Measurements from ENCODE around the gene SEC61B. TPM values are rescaled to one million over a fixed set of nuclear protein-coding genes. Genes with fewer than 3 reads are reported as not detected.
"Not testable (repeated sequence)": the region's sequence is repeated elsewhere in the genome, so short reads cannot be mapped to it uniquely, and the experiment has no call there.

Gene SEC61B
- total RNA-seq, 1 experiment from 2014 or later: 101 TPM

GRCh38 chr9:99193466-99193821 lies 28.6 kb upstream of the SEC61B start:
- no peak overlapping the region for H3K4me3 Mint-ChIP-seq (ENCODE audit: low read depth, unreplicated experiment)
- intact Hi-C loops (cut with micrococcal nuclease; ENCODE audit: unreplicated experiment): no loop called here
- peaks cover 94% of the 10 kb centered on the region for H3K27me3 Mint-ChIP-seq (ENCODE audit: unreplicated experiment)
- H3K4me1 Mint-ChIP-seq (ENCODE audit: low read depth, unreplicated experiment): no peaks in the 10 kb centered on the region
- H3K27ac Mint-ChIP-seq (ENCODE audit: unreplicated experiment): no peak overlapping the region
- no peak for TF ChIP-seq CTCF (IDR thresholded peaks at IDR 0.05; ENCODE audit: unreplicated experiment)
- CTCF ChIA-PET: no interaction called here
- H3K36me3 Mint-ChIP-seq (ENCODE audit: insufficient read depth, unreplicated experiment): no peaks in the 10 kb centered on the region
- DNase-seq: no peak
- no peaks in the 10 kb centered on the region for H3K9me3 Mint-ChIP-seq (ENCODE audit: low read depth, unreplicated experiment)
- no TSS peak for BruUV-seq (replicated peaks)

GRCh38 chr9:99196484-99196883 lies 25.6 kb upstream of the SEC61B start:
- H3K36me3 Mint-ChIP-seq (ENCODE audit: insufficient read depth, unreplicated experiment); intact Hi-C loops (cut with micrococcal nuclease; ENCODE audit: unreplicated experiment); BruUV-seq (replicated peaks); DNase-seq; H3K9me3 Mint-ChIP-seq (ENCODE audit: low read depth, unreplicated experiment); CTCF ChIA-PET; H3K27ac Mint-ChIP-seq (ENCODE audit: unreplicated experiment); H3K4me3 Mint-ChIP-seq (ENCODE audit: low read depth, unreplicated experiment); H3K4me1 Mint-ChIP-seq (ENCODE audit: low read depth, unreplicated experiment): not testable (repeated sequence)
- peaks cover 86% of the 10 kb centered on the region for H3K27me3 Mint-ChIP-seq (ENCODE audit: unreplicated experiment)

- no peak for TF ChIP-seq CTCF (IDR thresholded peaks at IDR 0.05; ENCODE audit: unreplicated experiment)
- CTCF ChIA-PET: no interaction called here
- no TSS peak for BruUV-seq (replicated peaks)
- H3K9me3 Mint-ChIP-seq (ENCODE audit: low read depth, unreplicated experiment): no peaks in the 10 kb centered on the region
- no peak overlapping the region for H3K27ac Mint-ChIP-seq (ENCODE audit: unreplicated experiment)
- H3K4me3 Mint-ChIP-seq (ENCODE audit: low read depth, unreplicated experiment): no peak overlapping the region
- no peak for DNase-seq
- no peaks in the 10 kb centered on the region for H3K36me3 Mint-ChIP-seq (ENCODE audit: insufficient read depth, unreplicated experiment)
- intact Hi-C loops (cut with micrococcal nuclease; ENCODE audit: unreplicated experiment): no loop called here
- H3K4me1 Mint-ChIP-seq (ENCODE audit: low read depth, unreplicated experiment): no peaks in the 10 kb centered on the region
- H3K27me3 Mint-ChIP-seq (ENCODE audit: unreplicated experiment): peaks cover 79% of the 10 kb centered on the region
Observed at GRCh38 chr9:99197124-99197630, 24.9 kb upstream of the SEC61B start.

GRCh38 chr9:99197987-99198386 lies 24.1 kb upstream of the SEC61B start:
- Mint-ChIP-seq H3K36me3 (ENCODE audit: insufficient read depth, unreplicated experiment) (no peaks in the 10 kb centered on the region), H3K9me3 (ENCODE audit: low read depth, unreplicated experiment) (no peaks in the 10 kb centered on the region), H3K4me1 (ENCODE audit: low read depth, unreplicated experiment) (no peaks in the 10 kb centered on the region), H3K27ac (ENCODE audit: unreplicated experiment) (no peak overlapping the region), H3K4me3 (ENCODE audit: low read depth, unreplicated experiment) (no peak overlapping the region), H3K27me3 (ENCODE audit: unreplicated experiment) (peaks cover 71% of the 10 kb centered on the region)
- intact Hi-C loops (cut with micrococcal nuclease; ENCODE audit: unreplicated experiment): no loop called here
- no peak for TF ChIP-seq CTCF (IDR thresholded peaks at IDR 0.05; ENCODE audit: unreplicated experiment)
- CTCF ChIA-PET: no interaction called here
- DNase-seq: no peak
- BruUV-seq (replicated peaks): no TSS peak

- H3K27me3 Mint-ChIP-seq (ENCODE audit: unreplicated experiment): peaks cover 56% of the 10 kb centered on the region
- H3K9me3 Mint-ChIP-seq (ENCODE audit: low read depth, unreplicated experiment): no peaks in the 10 kb centered on the region
- no peak overlapping the region for H3K4me3 Mint-ChIP-seq (ENCODE audit: low read depth, unreplicated experiment)
- H3K36me3 Mint-ChIP-seq (ENCODE audit: insufficient read depth, unreplicated experiment): no peaks in the 10 kb centered on the region
- no peak for TF ChIP-seq CTCF (IDR thresholded peaks at IDR 0.05; ENCODE audit: unreplicated experiment)
- H3K4me1 Mint-ChIP-seq (ENCODE audit: low read depth, unreplicated experiment): no peaks in the 10 kb centered on the region
- intact Hi-C loops (cut with micrococcal nuclease; ENCODE audit: unreplicated experiment): no loop called here
- CTCF ChIA-PET: no interaction called here
- BruUV-seq (replicated peaks): no TSS peak
- no peak overlapping the region for H3K27ac Mint-ChIP-seq (ENCODE audit: unreplicated experiment)
- DNase-seq: no peak
Observed at GRCh38 chr9:99199938-99200539, 22.0 kb upstream of the SEC61B start.

Data from Calu3 (cell line).